Transverse colon (tissue), 4 donors: ENCODE measurements around the gene TAL1. TPM values are rescaled to one million over a fixed set of nuclear protein-coding genes. Genes with fewer than 3 reads are reported as not detected.
"Not testable (repeated sequence)": the region's sequence is repeated elsewhere in the genome, so short reads cannot be mapped to it uniquely, and the experiment has no call there.

Experiments used
- DNase-seq: peaks from one replicate; pipeline ENCODE4 v3.0.0-alpha.2; 2019
- H3K27ac ChIP-seq, 4 donors: fragments of 200-600 bp; sonication (generic); 2 replicates each; pipeline ENCODE4 v1.5.1; 2016 to 2018; ENCODE audit warnings: inconsistent platforms in 4 of 4
- H3K27me3 ChIP-seq: fragments of 200-600 bp; sonication (generic); 2 replicates; pipeline ENCODE4 v1.5.1; 2017; ENCODE audit warnings: inconsistent platforms
- H3K36me3 ChIP-seq, 4 donors: fragments of 200-600 bp; sonication (generic); 2 replicates each; pipeline ENCODE4 v1.5.1; 2017 to 2019; ENCODE audit warnings: inconsistent platforms in 4 of 4
- H3K4me1 ChIP-seq, 4 donors: fragments of 200-600 bp; sonication (generic); 2 replicates each; pipeline ENCODE4 v1.5.1; 2017 to 2020; ENCODE audit warnings: inconsistent platforms in 4 of 4
- H3K4me3 ChIP-seq, 4 donors: fragments of 200-600 bp; sonication (generic); 1 replicate in 1 of 4; 2 replicates in 3 of 4; pipeline versions ENCODE4 v1.5.1 to v1.6.1; 2017 to 2019; ENCODE audit warnings: inconsistent platforms in 4 of 4
- H3K9me3 ChIP-seq, 2 donors: fragments of 200-600 bp; sonication (generic); 2 replicates each; pipeline ENCODE4 v1.5.1; 2017 to 2019; ENCODE audit warnings: inconsistent platforms in 2 of 2
- EP300 ChIP-seq: sonication (generic); formaldehyde crosslinking; IDR thresholded peaks from one replicate; pipeline ENCODE4 v1.6.1; 2017; ENCODE audit warnings: antibody characterized with exemption, low read depth
- POLR2A ChIP-seq: fragments of 450-650 bp; IDR thresholded peaks from one replicate; pipeline ENCODE4 v1.6.1; 2016; ENCODE audit warnings: antibody characterized with exemption, mild to moderate bottlenecking, moderate library complexity
- POLR2AphosphoS5 ChIP-seq, 3 donors: sonication (generic); formaldehyde crosslinking; IDR thresholded peaks; one replicate each; pipeline ENCODE4 v1.6.1; 2016; ENCODE audit warnings: antibody characterized with exemption in 3 of 3
- WGBS, 2 donors: methylation state at CpG; one replicate each; pipeline ENCODE4 v1.1.5; 2018; ENCODE audit warnings: low coverage in 1 of 2; 5-methylcytosine and 5-hydroxymethylcytosine counted together
- in situ Hi-C, 4 donors: fragments of 200-750 bp; cut with MboI; loops; one replicate each; pipeline versions ENCODE4 v1.15.0 to v1.15.1; 2017; ENCODE audit warnings: low sequenced_read_pairs in 3 of 4, low pct_ligation_motif_present in 1 of 4, low pct_unique_long_range_greater_than_20kb in 1 of 4
- intact Hi-C: fragments of 100-400 bp; cut with DNase I; formaldehyde crosslinking; loops from one replicate; pipeline ENCODE4 v1.15.1; 2023; ENCODE audit warnings: low total_unique reads
- total RNA-seq, 4 donors: library from RNA; depleted of rRNA; stranded (reverse); fragments of >200 nt; gene quantifications; one replicate each; pipeline ENCODE4 v1.1.0, GENCODE V29; 2016
- TF ChIP-seq, protein P1 (sequence below), 5 experiments: fragments of 200-600 bp in 3 of 5; fragments of 450-650 bp in 2 of 5; sonication (generic) in 3 of 5; IDR thresholded peaks; 1 replicate in 2 of 5; 2 replicates in 3 of 5; pipeline ENCODE4 v1.5.1; 2016 to 2017; ENCODE audit warnings: antibody characterized with exemption in 5 of 5, inconsistent platforms in 3 of 5, mild to moderate bottlenecking in 2 of 5, moderate library complexity in 1 of 5

Gene TAL1
- total RNA-seq, 4 donors from 2014 or later: 0.80 to 7.9 (median 1.9) TPM

DNA sequence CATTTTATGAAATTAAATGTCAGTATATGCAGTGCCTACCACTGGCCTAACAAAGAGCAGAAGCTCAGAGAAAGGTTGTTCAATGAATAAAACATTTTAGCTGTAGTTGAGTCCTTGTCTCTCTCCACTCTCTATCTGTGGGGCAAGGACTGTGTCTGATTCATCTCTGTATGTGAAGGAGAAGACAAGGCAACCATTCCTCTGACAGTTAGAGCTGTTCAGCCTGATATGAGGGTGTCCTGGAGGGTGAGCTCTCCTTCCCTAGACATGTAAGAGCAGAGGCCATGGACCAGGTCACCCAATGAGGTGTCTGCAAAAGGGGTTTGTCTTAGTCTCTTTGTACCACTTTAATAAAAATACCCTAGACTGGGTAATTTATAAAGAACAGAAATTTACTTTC is 37.7 kb downstream of the TAL1 start:
- Histone ChIP-seq H3K27me3 (peaks cover 6% of the 10 kb centered on the region), H3K4me3 (no peak overlapping the region), H3K27ac (no peak overlapping the region), H3K9me3 (no peaks in the 10 kb centered on the region), H3K36me3 (no peaks in the 10 kb centered on the region), H3K4me1 (peaks cover 7 to 40% (median 35%) of the 10 kb centered on the region in 4 donors)
- intact Hi-C loops: no loop called here
- in situ Hi-C loops: loop anchor here (10.0 to 25.0 kb wide), 3 partner anchors 70 to 518 kb away; partner anchors contain the start of gene FOXE3 (in 2 of the 4)
- DNase-seq: no peak
- TF ChIP-seq, protein P1, sequence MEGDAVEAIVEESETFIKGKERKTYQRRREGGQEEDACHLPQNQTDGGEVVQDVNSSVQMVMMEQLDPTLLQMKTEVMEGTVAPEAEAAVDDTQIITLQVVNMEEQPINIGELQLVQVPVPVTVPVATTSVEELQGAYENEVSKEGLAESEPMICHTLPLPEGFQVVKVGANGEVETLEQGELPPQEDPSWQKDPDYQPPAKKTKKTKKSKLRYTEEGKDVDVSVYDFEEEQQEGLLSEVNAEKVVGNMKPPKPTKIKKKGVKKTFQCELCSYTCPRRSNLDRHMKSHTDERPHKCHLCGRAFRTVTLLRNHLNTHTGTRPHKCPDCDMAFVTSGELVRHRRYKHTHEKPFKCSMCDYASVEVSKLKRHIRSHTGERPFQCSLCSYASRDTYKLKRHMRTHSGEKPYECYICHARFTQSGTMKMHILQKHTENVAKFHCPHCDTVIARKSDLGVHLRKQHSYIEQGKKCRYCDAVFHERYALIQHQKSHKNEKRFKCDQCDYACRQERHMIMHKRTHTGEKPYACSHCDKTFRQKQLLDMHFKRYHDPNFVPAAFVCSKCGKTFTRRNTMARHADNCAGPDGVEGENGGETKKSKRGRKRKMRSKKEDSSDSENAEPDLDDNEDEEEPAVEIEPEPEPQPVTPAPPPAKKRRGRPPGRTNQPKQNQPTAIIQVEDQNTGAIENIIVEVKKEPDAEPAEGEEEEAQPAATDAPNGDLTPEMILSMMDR (IDR thresholded peaks at IDR 0.05): no peak
- TF ChIP-seq EP300 (no peak), POLR2A (no peak), POLR2AphosphoS5 (IDR thresholded peaks at IDR 0.05) (no peak)

DNA sequence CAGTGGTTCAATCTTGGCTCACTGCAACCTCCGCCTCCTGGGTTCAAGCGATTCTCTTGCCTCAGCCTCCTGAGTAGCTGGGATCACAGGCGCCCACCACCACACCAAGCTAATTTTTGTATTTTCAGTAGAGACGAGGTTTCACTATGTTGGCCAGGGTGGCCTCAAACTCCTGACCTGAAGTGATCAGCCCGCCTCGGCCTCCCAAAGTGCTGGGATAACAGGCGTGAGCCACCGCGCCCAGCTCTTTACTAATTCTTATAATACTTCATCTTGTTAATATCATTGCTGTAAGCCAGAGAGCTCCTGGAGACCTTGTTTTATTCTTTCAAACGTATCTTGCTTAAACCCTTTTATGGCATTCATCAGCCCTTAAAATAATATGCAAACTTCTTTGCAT is 38.5 kb downstream of the TAL1 start:
- H3K4me1 ChIP-seq: peaks cover 7 to 46% (median 41%) of the 10 kb centered on the region in 4 donors
- 87 to 88% methylated on average over 3 to 10 of the region's 10 CpGs for WGBS, 2 donors
- H3K9me3 ChIP-seq, H3K4me3 ChIP-seq, intact Hi-C loops, DNase-seq, H3K27me3 ChIP-seq, H3K27ac ChIP-seq, H3K36me3 ChIP-seq: not testable (repeated sequence)
- in situ Hi-C loops: loop anchor here (10.0 to 25.0 kb wide), 3 partner anchors 71 to 519 kb away; partner anchors contain the start of gene FOXE3 (in 2 of the 4)

DNA sequence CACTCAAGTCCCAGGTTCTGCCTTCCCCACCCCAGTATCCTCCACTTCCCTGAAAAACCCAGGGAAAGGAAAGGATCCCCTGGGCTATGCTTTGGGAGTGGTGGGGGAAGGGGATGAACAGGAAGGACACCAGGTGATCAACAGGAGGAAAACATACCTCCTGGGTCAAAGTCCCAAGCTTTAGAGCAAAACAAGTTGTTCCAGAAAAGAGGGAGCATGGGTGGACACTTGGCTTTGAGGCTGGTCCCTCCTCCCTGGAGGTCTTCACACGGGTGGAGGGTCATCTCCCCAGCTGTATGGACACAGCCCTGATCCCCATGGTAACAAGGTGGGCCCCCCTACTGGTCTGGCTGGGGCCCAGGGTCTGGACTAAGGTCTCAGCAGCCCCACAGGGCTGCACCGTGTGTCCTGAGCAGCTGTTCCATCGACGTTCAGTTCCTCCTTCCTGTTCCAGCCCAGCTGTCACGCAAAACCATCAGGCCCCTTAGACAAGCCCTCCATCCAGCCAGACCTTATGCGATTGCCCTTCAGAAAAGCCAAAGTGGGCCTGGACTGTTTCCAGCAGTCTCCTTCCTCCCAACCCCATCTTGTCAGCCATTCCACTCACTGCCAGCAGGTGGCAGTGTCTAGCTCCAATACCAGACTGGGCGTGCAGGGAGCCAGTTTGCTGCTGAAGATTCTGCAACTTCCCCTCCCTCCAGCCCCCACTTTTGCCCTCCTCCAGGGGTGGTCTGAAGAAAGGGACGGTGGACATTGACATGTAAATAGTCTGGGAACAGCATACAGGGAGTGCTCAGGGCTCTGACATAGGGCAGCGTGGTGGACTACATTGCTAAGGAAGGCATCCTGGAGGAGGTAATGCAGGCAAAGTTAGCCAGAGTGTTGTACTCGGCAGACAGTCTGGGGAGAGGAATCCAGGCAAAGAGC is 39.3 kb downstream of the TAL1 start:
- in situ Hi-C loops (loop anchor here (10.0 to 25.0 kb wide), 3 partner anchors 72 to 520 kb away; partner anchors contain the start of gene FOXE3 (in 2 of the 4)), intact Hi-C loops (no loop called here)
- no peaks in the 10 kb centered on the region for H3K36me3 ChIP-seq
- 14 to 22% methylated on average over 3 to 10 of the region's 10 CpGs for WGBS, 2 donors
- TF ChIP-seq POLR2AphosphoS5 (IDR thresholded peaks at IDR 0.05) (peak in 2 of 3 donors; percentile 38 to 51), EP300 (no peak), POLR2A (peak; percentile 37)
- TF ChIP-seq, protein P1 (IDR thresholded peaks at IDR 0.05): peak; percentile 92 to 96 (median 94)
- H3K27me3 ChIP-seq: peaks cover 6% of the 10 kb centered on the region
- peaks cover 7 to 46% (median 42%) of the 10 kb centered on the region in 4 donors for H3K4me1 ChIP-seq
- H3K9me3 ChIP-seq: no peaks in the 10 kb centered on the region
- H3K4me3 ChIP-seq: no peak overlapping the region
- peak overlapping the region; percentile 60 to 86 (median 66) for H3K27ac ChIP-seq
- peak; percentile 82 for DNase-seq

DNA sequence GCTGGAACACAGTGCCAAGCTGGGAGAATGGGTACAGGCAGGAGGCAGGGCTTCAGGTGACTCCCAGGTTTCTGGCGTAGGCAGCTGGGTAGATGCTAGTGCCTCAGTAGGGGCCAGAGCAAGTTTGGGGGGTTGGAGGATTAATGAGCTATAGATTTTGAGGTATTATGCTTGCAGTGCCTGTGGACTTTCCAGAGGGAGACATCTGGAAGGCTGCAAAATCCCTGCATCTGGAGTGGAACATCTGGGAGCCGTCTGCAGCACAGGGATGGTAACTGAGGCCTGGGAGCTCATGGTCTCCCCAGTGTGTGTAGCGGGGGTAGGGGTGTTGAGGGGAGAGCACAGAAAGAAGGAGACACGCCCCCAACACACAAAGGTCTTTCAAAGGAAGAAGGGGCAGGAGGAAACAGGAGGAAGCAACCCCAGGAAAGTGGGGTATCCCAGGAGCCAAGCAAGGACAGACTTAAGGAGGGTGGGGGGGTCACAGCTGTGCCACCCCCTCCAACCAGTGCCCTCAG is 40.0 kb downstream of the TAL1 start:
- Histone ChIP-seq H3K9me3 (no peaks in the 10 kb centered on the region), H3K27me3 (no peaks in the 10 kb centered on the region), H3K27ac (peak overlapping the region; percentile 60 to 86 (median 66)), H3K36me3 (no peaks in the 10 kb centered on the region), H3K4me3 (no peak overlapping the region), H3K4me1 (peaks cover 7 to 46% (median 42%) of the 10 kb centered on the region in 4 donors)
- WGBS, 2 donors: 55 to 100% methylated on average over 1 to 4 of the region's 4 CpGs
- intact Hi-C loops (no loop called here), in situ Hi-C loops (loop anchor here (10.0 to 25.0 kb wide), 3 partner anchors 73 to 520 kb away; partner anchors contain the start of gene FOXE3 (in 2 of the 4))
- TF ChIP-seq EP300 (no peak), POLR2AphosphoS5 (IDR thresholded peaks at IDR 0.05) (no peak), POLR2A (no peak)
- TF ChIP-seq, protein P1 (IDR thresholded peaks at IDR 0.05): no peak
- peak; percentile 41 for DNase-seq
